GM18505 (cell line): ENCODE measurements around the gene KHDRBS1.
"Not testable (repeated sequence)": the region's sequence is repeated elsewhere in the genome, so short reads cannot be mapped to it uniquely, and the experiment has no call there.

Source experiments
- ATAC-seq: cut with Tn5 transposase; IDR thresholded peaks from one replicate; pipeline ENCODE4 v1.9.1; 2021; ENCODE audit not compliant: unreplicated experiment
- POLR2A ChIP-seq: IDR thresholded peaks from 4 replicates; pipeline ENCODE4 v1.6.1; 2011; ENCODE audit warnings: borderline replicate concordance; ENCODE audit not compliant: insufficient read depth, insufficient read length; ENCODE audit errors: extremely low read depth

The KHDRBS1 gene

GRCh38 chr1:31995263-31995662, 18.4 kb upstream of the KHDRBS1 start:
- ATAC-seq, result no peak
- TF ChIP-seq POLR2A, result no peak

- not testable (repeated sequence) for ATAC-seq
Measured at GRCh38 chr1:31996121-31996520, 17.5 kb upstream of the KHDRBS1 start.

DNA sequence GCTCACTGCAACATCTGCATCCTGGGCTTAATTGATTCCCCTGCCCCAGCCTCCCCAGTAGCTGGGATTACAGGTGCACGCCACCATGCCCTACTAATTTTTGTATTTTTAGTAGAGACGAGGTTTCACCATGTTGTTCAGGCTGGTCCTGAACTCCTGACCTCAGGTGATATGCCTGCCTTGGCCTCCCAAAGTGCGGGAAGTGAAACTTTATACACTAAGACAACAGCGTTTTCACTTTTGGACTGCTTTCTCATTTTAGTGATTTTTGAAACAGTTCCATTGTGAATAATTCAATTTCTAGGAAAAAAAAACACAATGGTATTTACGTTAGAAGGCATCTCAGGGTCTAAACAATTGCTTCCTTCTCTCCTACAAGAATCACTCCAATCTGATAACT, 11.8 kb upstream of the KHDRBS1 start:
- ATAC-seq, result no peak

DNA sequence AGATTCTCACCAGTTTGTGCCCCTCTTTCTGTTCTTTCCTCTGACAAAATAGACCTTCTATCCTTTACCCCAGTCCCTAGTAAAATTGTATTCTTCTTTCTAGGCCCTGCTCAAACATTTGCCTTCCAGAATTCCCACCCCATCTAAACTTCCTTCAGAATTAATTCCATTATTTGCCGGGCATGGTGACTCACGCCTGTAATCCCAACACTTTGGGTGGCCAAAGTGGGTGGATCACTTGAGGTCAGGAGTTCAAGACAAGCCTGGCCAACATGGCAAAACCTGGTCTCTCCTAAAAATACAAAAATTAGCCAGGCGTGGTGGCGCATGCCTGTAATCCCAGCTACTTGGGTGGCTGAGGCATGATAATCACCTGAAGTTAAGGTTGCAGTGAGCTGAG, 11.4 kb upstream of the KHDRBS1 start:
- not testable (repeated sequence) for ATAC-seq

More for the DNA sequence above, 11.8 kb upstream of the KHDRBS1 start:
- TF ChIP-seq POLR2A, result no peak

GRCh38 chr1:32005522-32005921, 8.1 kb upstream of the KHDRBS1 start:
- TF ChIP-seq POLR2A, result no peak
- no peak for ATAC-seq

DNA sequence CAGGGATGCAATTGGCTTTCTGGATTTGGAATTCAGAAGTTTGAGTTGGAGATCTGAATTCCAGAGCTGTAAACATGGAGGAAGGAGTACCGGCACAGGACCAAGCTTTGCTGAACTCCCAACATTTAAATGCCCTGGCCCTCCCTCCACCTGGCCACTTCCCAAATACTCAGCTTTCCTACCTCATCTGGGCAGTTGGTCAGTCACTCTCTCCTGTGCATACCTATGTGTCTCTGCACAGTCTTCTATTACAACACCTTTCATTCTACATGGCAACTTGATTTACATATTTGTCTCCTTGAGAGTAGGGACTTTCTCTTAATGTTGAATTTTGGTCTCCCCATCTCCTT, 6.1 kb upstream of the KHDRBS1 start:
- no peak for ATAC-seq
- no peak for TF ChIP-seq POLR2A

DNA sequence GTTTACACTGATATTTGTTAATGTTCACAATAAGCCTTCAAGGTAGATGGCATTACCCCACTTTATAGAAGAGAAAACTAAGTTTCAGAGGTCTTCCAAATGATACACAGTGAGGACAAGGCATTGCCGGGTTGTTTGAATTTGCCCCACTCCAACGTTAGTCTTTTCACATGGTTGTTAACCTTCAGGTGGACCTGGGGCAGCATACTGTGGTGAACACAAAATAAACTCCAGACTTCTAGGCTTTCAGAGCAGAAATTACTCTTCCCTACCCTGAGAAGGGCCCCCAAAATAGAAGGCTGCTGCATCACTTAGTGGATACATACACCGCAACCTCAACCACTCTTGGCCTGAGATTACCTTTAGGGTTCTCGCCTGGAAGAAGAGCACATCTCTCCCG, 3.4 kb upstream of the KHDRBS1 start:
- TF ChIP-seq POLR2A, result no peak
- ATAC-seq, result no peak

- no peak for ATAC-seq
- TF ChIP-seq POLR2A, result no peak
Measured at GRCh38 chr1:32012709-32013385, 821 bp upstream of the KHDRBS1 start.

GRCh38 chr1:32014199-32014947, 705 bp downstream of the KHDRBS1 start:
- TF ChIP-seq POLR2A, result no peak
- ATAC-seq, result peak; percentile 13

DNA sequence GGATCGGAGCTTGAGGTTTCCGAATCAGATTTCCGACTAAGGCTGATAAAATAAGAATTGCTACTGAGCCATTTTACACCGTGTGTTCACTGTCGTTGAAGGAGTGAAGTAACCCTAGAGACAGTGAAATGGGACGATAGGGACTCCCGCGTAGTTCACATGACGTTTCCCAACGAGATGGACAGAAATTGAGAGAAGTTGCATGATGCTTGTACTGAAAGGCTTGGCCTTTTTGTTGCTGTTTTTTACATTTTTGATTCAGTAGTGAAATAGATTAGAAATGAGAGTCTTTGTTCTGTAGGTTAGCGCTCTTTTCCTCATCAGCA, 1.2 kb downstream of the KHDRBS1 start:
- no peak for ATAC-seq
- TF ChIP-seq POLR2A, result no peak

- TF ChIP-seq POLR2A, result no peak
- no peak for ATAC-seq
Measured at GRCh38 chr1:32020339-32020738, 6.7 kb downstream of the KHDRBS1 start.

GRCh38 chr1:32021574-32022018, 7.9 kb downstream of the KHDRBS1 start:
- not testable (repeated sequence) for ATAC-seq

- TF ChIP-seq POLR2A, result no peak
- no peak for ATAC-seq
Measured at GRCh38 chr1:32023351-32023750, 9.7 kb downstream of the KHDRBS1 start.

DNA sequence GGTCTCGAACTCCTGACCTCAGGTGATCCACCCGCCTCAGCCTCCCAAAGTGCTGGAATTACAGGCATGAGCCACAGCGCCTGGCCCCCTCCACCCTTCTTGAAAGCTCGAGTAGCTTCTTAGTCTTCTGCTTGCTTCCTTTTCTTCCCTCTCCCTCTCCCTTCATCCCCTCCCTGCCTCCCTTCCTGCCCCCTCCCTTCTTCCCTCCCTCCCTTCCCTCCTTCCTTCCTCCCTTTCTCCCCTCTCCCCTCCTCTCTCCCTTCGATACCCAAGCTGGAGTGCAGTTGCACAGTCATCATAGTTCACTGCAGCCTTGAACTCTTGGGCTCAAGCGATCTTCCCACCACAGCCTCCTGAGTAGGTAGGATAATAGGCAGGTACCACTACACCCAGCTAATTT, 11.8 kb downstream of the KHDRBS1 start:
- TF ChIP-seq POLR2A, result no peak
- no peak for ATAC-seq

GRCh38 chr1:32028746-32029145, 15.1 kb downstream of the KHDRBS1 start:
- no peak for TF ChIP-seq POLR2A
- no peak for ATAC-seq
